ENCODE results near the gene SUPT3H. TPM values are rescaled to one million over a fixed set of nuclear protein-coding genes. Genes with fewer than 3 reads are reported as not detected.
A peak's percentile ranks its signal among the peaks of the same experiment; 100 is the strongest.

Gene SUPT3H
- total RNA-seq, 1 donor: 10.6 TPM

- no peak for TF ChIP-seq CTCF (IDR thresholded peaks at IDR 0.05; ENCODE audit: insufficient read depth, low read length)
- no peak overlapping the region for H3K4me3 ChIP-seq (ENCODE audit: low read depth, low read length)
- peak; percentile 5 for DNase-seq (ENCODE audit: low read depth)
Observed at GRCh38 chr6:45209762-45210161, 168.0 kb downstream of the SUPT3H start.

GRCh38 chr6:45206793-45207492 lies 170.8 kb downstream of the SUPT3H start:
- H3K4me3 ChIP-seq (ENCODE audit: low read depth, low read length): no peak overlapping the region
- DNase-seq (ENCODE audit: low read depth): no peak
- no peak for TF ChIP-seq CTCF (IDR thresholded peaks at IDR 0.05; ENCODE audit: insufficient read depth, low read length)

- H3K4me3 ChIP-seq (ENCODE audit: low read depth, low read length): no peak overlapping the region
- DNase-seq (ENCODE audit: low read depth): no peak
- TF ChIP-seq CTCF (IDR thresholded peaks at IDR 0.05; ENCODE audit: insufficient read depth, low read length): no peak
Observed at GRCh38 chr6:45201484-45201883, 176.2 kb downstream of the SUPT3H start.

- no peak for DNase-seq (ENCODE audit: low read depth)
- no peak overlapping the region for H3K4me3 ChIP-seq (ENCODE audit: low read depth, low read length)
- no peak for TF ChIP-seq CTCF (IDR thresholded peaks at IDR 0.05; ENCODE audit: insufficient read depth, low read length)
Observed at GRCh38 chr6:45200510-45200909, 177.2 kb downstream of the SUPT3H start.

GRCh38 chr6:45199554-45199953 lies 178.2 kb downstream of the SUPT3H start:
- no peak for TF ChIP-seq CTCF (IDR thresholded peaks at IDR 0.05; ENCODE audit: insufficient read depth, low read length)
- no peak overlapping the region for H3K4me3 ChIP-seq (ENCODE audit: low read depth, low read length)
- no peak for DNase-seq (ENCODE audit: low read depth)

- DNase-seq (ENCODE audit: low read depth): no peak
- no peak overlapping the region for H3K4me3 ChIP-seq (ENCODE audit: low read depth, low read length)
Observed at GRCh38 chr6:45196121-45196520, 181.6 kb downstream of the SUPT3H start.

More at GRCh38 chr6:45196121-45196520, 181.6 kb downstream of the SUPT3H start:
- TF ChIP-seq CTCF (IDR thresholded peaks at IDR 0.05; ENCODE audit: insufficient read depth, low read length): no peak

Measured in fibroblast of the aortic adventitia (primary cell).